HL-60/S4 treated with retinoic acid at 250 ng/mL for 4 days and 3 days (cell line): Measurements from ENCODE around the gene UACA.
"Not testable (repeated sequence)": the region's sequence is repeated elsewhere in the genome, so short reads cannot be mapped to it uniquely, and the experiment has no call there.

Source experiments
- in situ Hi-C: fragments of 300-500 bp; cut with MboI; formaldehyde crosslinking; loops from 2 replicates; pipeline ENCODE4 v1.7.0; 2022; ENCODE audit warnings: low sequenced_read_pairs

UACA gene

DNA sequence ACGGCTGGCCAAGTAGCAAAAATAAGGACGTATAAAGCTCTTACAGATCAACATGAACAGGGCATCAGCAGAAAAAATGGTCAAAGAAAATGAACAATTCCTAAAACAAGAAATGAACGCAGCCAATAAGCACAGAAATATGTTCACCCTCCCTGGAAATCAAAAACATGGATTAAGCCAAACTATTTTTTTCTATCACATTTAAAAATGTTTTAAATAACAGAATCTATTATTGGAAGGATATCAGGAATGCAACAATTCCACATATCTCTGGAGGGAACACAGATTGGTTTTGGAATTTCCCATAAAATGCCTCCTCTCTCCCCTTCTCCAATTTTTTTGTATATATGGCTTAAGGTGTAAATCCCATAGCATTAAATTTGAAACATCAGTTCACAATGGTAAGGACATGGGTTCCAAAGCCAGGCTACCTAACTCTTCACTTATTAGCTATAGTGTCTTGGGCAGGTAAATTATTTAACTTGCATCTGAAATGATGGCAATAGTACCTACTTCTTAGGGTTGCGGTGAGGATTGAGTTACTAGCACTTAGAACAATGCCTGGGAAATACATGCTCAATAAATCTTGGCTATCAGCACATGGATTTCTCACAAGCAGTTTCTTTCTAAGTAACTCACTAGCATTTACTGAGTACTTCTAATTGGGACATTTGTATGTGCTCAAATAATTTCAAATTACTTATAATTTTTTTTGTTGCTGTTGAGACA is 10.1 kb downstream of the UACA start:
- in situ Hi-C loops = no loop called here

DNA sequence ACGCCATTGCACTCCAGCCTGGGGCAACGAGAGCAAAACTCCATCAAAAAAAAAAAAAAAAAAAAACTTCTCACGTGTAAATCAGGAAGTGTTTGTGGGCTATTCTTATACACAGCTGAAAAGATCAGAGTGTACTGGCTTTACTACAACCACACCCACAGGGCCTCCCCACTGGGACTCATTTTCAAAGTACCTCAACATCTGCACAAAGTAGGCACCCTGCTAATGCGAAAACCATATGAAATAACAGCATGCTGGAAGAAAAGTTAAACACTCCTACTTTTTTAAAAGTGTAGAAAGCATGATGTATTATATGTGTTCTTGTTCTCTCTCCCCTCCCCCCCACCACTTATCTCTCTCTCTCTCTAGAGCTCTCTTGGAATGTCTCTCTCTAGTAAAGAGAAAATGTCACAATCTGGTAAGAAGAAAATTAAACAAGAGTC is 11.1 kb downstream of the UACA start:
- in situ Hi-C loops = no loop called here

GRCh38 chr15:70750203-70750869 is 13.0 kb downstream of the UACA start:
- in situ Hi-C loops = no loop called here

DNA sequence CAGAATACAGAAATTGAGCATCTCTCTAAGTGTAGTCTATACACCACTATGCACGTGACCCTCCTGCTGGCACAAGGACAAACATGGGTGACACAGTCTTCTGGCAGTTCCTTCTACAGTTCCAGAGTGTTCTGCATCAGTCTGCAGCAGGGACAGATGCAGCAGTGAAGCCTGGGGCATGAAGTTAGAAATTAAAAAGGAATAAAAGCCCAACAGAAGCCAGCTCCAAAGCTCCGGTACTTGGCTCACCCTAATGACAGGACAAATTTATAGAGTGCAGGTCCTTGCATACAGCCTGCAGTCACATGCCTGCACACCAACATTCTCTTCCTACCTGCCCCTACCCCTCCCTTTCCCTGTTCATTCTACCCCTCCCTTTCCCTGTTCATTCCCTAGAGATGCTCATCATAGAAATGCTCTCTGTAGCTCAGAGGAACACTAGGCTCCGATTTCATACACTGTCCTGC is 15.0 kb downstream of the UACA start:
- in situ Hi-C loops = no loop called here

GRCh38 chr15:70746598-70746997 is 16.8 kb downstream of the UACA start:
- in situ Hi-C loops = not testable (repeated sequence)

GRCh38 chr15:70742928-70743327 is 20.4 kb downstream of the UACA start:
- in situ Hi-C loops = no loop called here

- in situ Hi-C loops = no loop called here
Measured at GRCh38 chr15:70741677-70742293, 21.6 kb downstream of the UACA start.

- in situ Hi-C loops = no loop called here
Measured at GRCh38 chr15:70741107-70741531, 22.2 kb downstream of the UACA start.

- in situ Hi-C loops = not testable (repeated sequence)
Measured at GRCh38 chr15:70735040-70735439, 28.3 kb downstream of the UACA start.

DNA sequence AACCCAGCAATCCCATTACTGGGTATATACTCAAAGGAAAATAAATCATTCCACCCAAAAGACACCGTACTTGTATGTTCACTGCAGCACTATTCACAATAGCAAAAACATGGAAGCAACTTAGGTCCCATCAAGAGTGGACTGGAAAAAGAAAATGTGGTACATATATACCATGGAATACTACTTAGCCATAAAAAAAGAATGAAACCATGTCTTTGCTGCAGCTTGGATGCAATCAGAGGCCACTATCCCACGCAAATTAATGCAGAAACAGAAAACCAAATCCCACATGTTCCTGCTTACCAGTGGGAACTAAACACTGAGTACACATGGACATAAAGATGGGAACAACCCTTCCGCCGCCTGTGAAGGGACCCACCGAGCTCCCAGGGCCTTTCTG is 34.2 kb downstream of the UACA start:
- in situ Hi-C loops = no loop called here

DNA sequence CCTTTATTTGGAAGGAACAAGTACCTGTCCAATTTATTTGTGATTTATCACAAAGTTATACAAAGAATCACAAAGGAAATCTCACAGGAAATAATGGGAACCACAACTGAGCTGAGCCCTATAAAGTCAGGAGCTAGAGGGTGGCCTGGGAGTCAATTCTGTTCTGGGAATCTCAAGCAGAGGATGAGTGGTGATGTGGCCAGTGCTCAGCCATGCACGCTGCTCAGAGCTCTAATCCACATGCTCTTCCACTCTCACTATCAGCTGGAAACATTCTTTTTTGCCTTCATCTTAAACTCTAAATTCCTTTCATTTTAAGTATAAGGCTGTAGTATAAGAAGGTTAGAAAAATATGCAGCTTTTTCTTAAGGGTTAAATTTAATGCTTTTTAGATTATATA is 36.6 kb downstream of the UACA start:
- in situ Hi-C loops = no loop called here

DNA sequence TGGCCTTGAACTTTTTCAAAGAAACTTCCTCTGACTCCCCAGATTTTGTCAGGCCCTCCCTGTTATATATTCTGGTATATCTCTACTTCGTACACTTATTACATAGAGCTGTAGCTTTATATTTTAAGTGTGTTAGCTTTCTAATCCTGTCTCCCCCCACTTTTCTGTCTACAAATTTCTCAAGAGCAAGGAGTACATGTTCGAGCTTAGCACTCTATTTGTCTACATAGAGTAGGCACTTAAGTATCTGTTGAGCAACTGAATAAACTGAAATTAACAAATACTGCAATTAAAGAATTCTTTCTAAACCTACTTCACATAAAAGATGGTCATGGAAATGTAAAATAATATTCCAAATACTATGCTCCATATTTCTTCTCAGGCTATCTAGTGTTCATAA is 39.4 kb downstream of the UACA start:
- in situ Hi-C loops = loop anchor here (25.0 kb wide), 1 partner anchor 1237 kb away; no protein-coding TSS in a partner anchor

DNA sequence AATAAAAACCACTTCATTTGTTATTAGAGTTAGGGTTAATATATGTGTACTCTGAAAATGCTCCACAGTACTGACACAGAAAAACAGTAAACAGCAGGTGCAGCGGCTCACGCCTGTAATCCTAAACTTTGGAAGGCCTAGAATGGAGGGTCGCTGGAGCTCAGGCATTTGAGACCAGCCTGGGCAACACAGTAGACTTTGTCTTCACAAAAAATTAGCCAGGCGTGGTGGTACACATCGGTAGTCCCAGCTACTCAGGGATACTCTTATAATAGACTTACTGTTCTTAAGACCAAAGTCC is 40.3 kb downstream of the UACA start:
- in situ Hi-C loops = loop anchor here (25.0 kb wide), 1 partner anchor 1236 kb away; no protein-coding TSS in a partner anchor

DNA sequence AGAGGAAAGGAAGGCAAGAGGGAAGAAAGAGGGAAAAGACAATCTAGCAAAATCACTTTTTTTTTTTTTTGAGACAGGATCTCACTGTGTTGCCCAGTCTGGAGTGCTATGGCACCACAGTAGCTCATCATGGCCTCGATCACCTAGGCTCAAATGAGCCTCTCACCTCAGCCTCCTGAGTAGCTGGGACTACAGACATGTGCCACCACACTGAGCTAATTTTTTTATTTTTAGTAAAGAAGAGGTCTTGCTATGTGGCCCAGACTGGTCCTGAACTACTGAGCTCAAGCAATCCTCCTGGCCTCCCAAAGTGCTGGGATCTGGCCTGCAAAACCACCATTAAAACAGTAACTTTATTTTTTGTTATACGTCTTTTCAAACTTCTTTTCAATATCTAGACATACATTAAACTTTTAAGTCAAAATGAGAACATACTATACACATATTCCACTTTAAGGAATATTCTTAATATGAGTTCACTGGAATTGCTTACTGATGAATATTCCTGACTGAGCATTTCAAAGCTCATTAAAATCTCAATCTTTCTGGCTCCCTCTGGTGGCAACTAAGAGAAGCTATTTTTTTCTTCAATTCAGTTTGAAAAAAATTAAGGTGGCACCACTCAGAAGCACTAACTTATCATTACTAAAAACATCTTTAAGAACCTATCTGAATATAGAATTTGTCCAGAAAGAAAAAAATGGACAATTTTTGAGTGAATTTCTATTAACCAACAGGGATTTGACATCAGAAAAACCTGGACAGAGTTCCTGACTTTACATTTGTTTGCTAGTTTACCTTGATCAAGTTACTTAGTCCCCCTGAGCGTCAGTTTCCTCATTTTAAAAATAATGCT is 40.9 kb downstream of the UACA start:
- in situ Hi-C loops = loop anchor here (25.0 kb wide), 1 partner anchor 1235 kb away; no protein-coding TSS in a partner anchor

DNA sequence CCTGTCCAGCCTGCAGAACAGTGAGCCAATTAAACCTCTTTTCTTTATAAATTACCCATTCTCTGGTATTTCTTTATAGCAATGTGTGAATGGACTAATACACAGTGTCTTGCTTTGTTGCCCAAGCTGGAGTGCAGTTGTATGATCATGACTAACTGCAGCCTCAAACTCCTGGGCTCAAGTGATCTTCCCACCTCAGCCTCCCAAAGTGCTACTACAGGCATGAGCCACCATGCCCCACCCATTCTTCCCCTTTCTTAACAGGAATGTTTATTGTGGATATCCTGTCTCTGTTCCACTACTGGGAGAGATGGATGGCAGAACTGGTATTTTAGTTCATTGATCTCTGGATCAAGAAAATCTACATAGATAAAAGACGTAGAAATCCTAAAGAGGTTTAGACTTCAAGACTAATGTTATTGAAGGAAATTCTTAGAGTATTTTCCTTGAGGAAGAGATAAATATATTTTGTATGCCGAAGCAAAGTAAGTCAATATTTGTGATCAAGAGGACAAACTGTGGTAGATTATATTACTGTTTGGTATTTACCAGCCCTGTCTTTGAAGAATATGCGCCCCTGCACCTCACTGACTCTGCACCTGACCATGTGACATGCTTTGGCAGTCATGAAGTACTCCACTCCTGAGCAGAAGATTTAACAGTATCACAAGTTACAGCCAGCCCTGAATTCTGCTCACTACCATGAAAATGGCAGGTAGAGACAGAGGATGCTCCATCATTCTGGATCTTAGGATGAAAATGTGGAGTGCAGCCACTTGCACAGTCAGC is 42.9 kb downstream of the UACA start:
- in situ Hi-C loops = loop anchor here (25.0 kb wide), 1 partner anchor 1233 kb away; no protein-coding TSS in a partner anchor

- in situ Hi-C loops = loop anchor here (25.0 kb wide), 1 partner anchor 1230 kb away; no protein-coding TSS in a partner anchor
Measured at GRCh38 chr15:70717237-70717793, 46.0 kb downstream of the UACA start.

DNA sequence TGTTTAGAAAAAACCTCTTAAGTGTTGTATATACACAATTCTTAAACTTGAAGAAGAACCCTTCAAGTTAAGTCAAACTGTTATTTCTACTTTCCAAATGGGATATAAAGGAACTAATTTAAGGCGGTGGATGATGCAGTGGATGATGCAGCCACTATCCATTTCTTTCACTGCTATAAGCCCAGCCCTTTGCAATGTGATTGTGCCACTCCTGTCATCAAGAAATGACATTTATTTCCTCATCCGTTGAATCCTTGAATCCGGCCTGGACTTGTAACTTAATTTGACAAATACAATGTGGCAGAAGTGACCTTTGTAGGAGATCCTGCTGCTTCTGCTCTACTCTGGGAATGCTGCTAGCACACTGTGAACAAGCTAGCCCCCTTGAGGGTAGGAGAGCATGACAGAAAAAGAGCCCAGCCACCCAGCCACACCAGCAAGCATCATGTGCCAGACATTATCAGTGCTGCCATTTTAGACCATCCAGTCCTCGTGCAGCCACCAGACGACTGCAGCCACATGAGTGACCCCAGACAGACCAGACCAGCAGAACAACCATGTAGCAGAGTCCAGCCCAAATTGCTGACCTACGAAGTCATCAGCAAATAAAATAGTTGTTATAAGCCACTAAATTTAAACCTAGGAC is 47.4 kb downstream of the UACA start:
- in situ Hi-C loops = loop anchor here (25.0 kb wide), 1 partner anchor 1229 kb away; no protein-coding TSS in a partner anchor

DNA sequence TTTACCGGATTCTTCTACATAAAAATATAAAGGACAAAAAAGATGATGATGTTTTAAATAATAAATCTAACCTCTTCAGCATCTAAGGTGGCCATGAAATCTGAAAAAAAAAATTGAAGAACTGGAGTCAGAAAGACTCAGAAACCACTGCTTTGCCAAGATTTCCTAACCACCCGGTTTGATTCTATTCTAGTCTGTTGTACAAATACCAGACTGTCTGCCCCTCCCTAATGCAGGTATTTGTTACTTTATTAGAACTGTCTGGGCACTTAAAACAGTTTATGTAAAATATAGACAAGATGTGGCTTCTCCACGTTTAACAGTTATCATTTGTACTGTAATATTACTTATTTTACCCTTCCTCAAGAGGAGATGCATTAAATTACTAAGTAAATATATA is 48.8 kb downstream of the UACA start:
- in situ Hi-C loops = loop anchor here (25.0 kb wide), 1 partner anchor 1227 kb away; no protein-coding TSS in a partner anchor

DNA sequence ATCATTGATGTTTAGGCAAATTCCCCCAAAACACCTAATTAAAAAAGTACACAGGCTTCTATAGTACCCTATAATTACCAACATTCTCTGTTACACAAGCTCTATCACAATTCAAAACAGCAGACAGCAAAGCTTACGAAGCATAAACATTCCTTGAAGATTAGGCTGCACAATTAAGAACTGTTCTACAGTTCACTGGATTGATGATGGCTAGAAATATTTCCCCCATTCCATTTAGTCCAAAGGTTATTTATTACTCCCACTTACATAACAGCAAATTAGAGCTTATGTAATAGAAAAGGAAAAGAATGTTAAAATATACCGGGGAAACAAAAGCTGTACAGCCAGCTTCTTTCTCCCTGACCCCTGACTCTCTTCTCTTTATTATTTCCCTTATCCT is 49.3 kb downstream of the UACA start:
- in situ Hi-C loops = loop anchor here (25.0 kb wide), 1 partner anchor 1227 kb away; no protein-coding TSS in a partner anchor
